Right atrium auricular region (tissue), 2 donors: ENCODE results near the gene CD96. TPM values are rescaled to one million over a fixed set of nuclear protein-coding genes. Genes with fewer than 3 reads are reported as not detected.
"Not testable (repeated sequence)": the region's sequence is repeated elsewhere in the genome, so short reads cannot be mapped to it uniquely, and the experiment has no call there.

Source experiments
- DNase-seq: peaks from one replicate; pipeline ENCODE4 v3.0.0-alpha.2; 2019; ENCODE audit warnings: low spot score
- H3K27ac ChIP-seq, 2 donors: fragments of 200-600 bp; sonication (generic); 1 replicate in 1 of 2; 2 replicates in 1 of 2; pipeline ENCODE4 v1.5.1; 2016 to 2019
- H3K27me3 ChIP-seq, 2 donors: fragments of 200-600 bp; sonication (generic); one replicate each; pipeline versions ENCODE4 v1.5.1 to v1.6.0; 2017 to 2019
- H3K36me3 ChIP-seq: fragments of 200-600 bp; sonication (generic); one replicate; pipeline ENCODE4 v1.5.1; 2016
- H3K4me1 ChIP-seq, 2 donors: fragments of 200-600 bp; sonication (generic); one replicate each; pipeline versions ENCODE4 v1.5.1 to v1.6.0; 2017 to 2019
- H3K4me3 ChIP-seq, 2 donors: fragments of 200-600 bp; sonication (generic); 1 replicate in 1 of 2; 2 replicates in 1 of 2; pipeline ENCODE4 v1.5.1; 2017 to 2019; ENCODE audit warnings: mild to moderate bottlenecking in 1 of 2, moderate library complexity in 1 of 2
- H3K9me3 ChIP-seq, 2 donors: fragments of 200-600 bp; sonication (generic); one replicate each; pipeline ENCODE4 v1.5.1; 2019
- CTCF ChIP-seq, 2 donors: fragments of 200-600 bp; sonication (generic); IDR thresholded peaks; one replicate each; pipeline ENCODE4 v1.5.1; 2019; ENCODE audit warnings: antibody characterized with exemption in 2 of 2
- total RNA-seq, 2 donors: library from RNA; depleted of rRNA; stranded (reverse); fragments of >200 nt; gene quantifications; one replicate each; pipeline ENCODE4 v1.1.0, GENCODE V29; 2016

The CD96 gene
- total RNA-seq, 2 donors from 2014 or later, result 0.55 to 0.85 TPM

DNA sequence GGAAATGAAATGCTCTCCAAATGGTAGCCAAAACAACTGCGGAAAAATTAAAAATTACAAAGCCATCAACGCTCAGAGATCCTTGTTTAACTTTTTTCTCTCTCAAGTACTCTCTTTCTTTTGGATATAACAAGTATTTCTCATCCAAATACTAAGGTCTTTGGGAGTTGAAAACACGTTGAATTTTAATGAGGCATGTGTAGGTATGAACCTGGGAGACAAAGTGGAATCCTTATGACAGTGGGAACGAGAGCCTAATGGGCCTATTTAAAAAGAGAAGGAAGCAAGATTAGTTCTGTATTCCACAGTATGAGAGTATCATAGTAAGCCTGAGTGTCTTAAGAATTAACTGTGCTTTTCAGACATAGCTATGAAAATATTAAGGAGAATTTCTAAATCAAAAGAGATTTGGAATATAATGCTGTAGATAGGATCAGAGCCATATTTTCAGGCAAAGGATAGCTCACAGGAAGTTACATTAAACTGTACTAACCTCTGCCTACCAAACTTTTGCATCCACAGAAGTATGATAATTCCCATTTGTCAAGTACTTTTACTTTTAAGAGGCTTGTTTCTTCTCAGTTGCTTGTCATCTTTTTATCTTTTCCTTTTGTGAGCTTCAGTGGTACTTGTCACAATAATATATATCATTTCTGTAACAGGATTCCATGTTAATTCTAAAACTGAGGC, 759 bp downstream of the CD96 start:
- no peaks in the 10 kb centered on the region for H3K36me3 ChIP-seq
- TF ChIP-seq CTCF (IDR thresholded peaks at IDR 0.05), result no peak
- H3K27me3 ChIP-seq, result no peaks in the 10 kb centered on the region
- no peak overlapping the region for H3K27ac ChIP-seq
- H3K4me1 ChIP-seq, result no peaks in the 10 kb centered on the region
- DNase-seq, result no peak
- no peak overlapping the region for H3K4me3 ChIP-seq
- H3K9me3 ChIP-seq, result no peaks in the 10 kb centered on the region

DNA sequence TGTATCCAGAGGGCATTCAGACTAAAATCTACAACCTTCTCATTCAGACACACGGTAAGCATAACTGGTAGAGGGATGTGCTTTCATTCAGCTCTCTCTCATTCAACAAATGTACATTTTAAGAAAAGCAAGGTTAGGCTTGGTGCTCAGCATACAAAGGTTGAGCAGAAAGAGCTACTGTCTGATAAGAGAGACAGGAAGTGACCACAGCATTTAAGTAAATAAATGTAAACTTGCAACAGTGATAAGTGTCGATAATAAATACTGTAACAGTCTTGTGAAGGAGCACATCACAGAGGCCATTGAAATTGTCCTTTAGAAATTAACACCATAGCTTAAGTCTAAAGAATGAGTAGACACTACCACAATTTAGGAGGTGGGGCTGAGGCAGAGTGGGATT, 3.4 kb downstream of the CD96 start:
- DNase-seq, result no peak
- no peaks in the 10 kb centered on the region for H3K36me3 ChIP-seq
- H3K9me3 ChIP-seq, result no peaks in the 10 kb centered on the region
- H3K4me3 ChIP-seq, result no peak overlapping the region
- H3K27ac ChIP-seq, result no peak overlapping the region
- no peaks in the 10 kb centered on the region for H3K27me3 ChIP-seq
- H3K4me1 ChIP-seq, result no peaks in the 10 kb centered on the region
- TF ChIP-seq CTCF (IDR thresholded peaks at IDR 0.05), result no peak

GRCh38 chr3:111547631-111548030, 5.6 kb downstream of the CD96 start:
- no peaks in the 10 kb centered on the region for H3K27me3 ChIP-seq
- DNase-seq, result no peak
- H3K36me3 ChIP-seq, result no peaks in the 10 kb centered on the region
- no peaks in the 10 kb centered on the region for H3K9me3 ChIP-seq
- TF ChIP-seq CTCF (IDR thresholded peaks at IDR 0.05), result no peak
- H3K27ac ChIP-seq, result no peak overlapping the region
- no peaks in the 10 kb centered on the region for H3K4me1 ChIP-seq
- H3K4me3 ChIP-seq, result no peak overlapping the region

GRCh38 chr3:111548092-111548491, 6.1 kb downstream of the CD96 start:
- no peak for TF ChIP-seq CTCF (IDR thresholded peaks at IDR 0.05)
- H3K4me3 ChIP-seq, result no peak overlapping the region
- H3K27me3 ChIP-seq, result no peaks in the 10 kb centered on the region

GRCh38 chr3:111548756-111549155, 6.8 kb downstream of the CD96 start:
- Histone ChIP-seq H3K4me1 (no peaks in the 10 kb centered on the region), H3K9me3 (no peaks in the 10 kb centered on the region), H3K27ac (no peak overlapping the region), H3K36me3 (no peaks in the 10 kb centered on the region), H3K27me3 (no peaks in the 10 kb centered on the region), H3K4me3 (no peak overlapping the region)
- no peak for TF ChIP-seq CTCF (IDR thresholded peaks at IDR 0.05)
- no peak for DNase-seq

More at GRCh38 chr3:111548092-111548491, 6.1 kb downstream of the CD96 start:
- no peak overlapping the region for H3K27ac ChIP-seq
- DNase-seq, result no peak
- no peaks in the 10 kb centered on the region for H3K36me3 ChIP-seq
- no peaks in the 10 kb centered on the region for H3K4me1 ChIP-seq
- no peaks in the 10 kb centered on the region for H3K9me3 ChIP-seq

GRCh38 chr3:111561902-111562301, 19.9 kb downstream of the CD96 start:
- not testable (repeated sequence) for H3K4me3 ChIP-seq, H3K36me3 ChIP-seq, H3K27ac ChIP-seq, H3K9me3 ChIP-seq, DNase-seq, H3K27me3 ChIP-seq, H3K4me1 ChIP-seq
